ENCODE measurements around the gene PNPLA7. TPM values are rescaled to one million over a fixed set of nuclear protein-coding genes. Genes with fewer than 3 reads are reported as not detected.

PNPLA7 gene
- total RNA-seq, 1 experiment from 2014 or later, result 1.8 TPM

GRCh38 chr9:137580209-137580953, 30.2 kb upstream of the PNPLA7 start:
- no peak overlapping the region for H3K9ac ChIP-seq (ENCODE audit: low read length)
- H3K4me2 ChIP-seq (ENCODE audit: low read length), result no peak overlapping the region
- H3K27ac ChIP-seq (ENCODE audit: low read depth, low read length), result no peak overlapping the region
- intact Hi-C loops (cut with micrococcal nuclease), result no loop called here
- H3K79me2 ChIP-seq (ENCODE audit: insufficient read depth, low read length), result peaks cover 67% of the 10 kb centered on the region
- ChIA-PET POLR2A (no interaction called here), CTCF (interaction anchor here (2.7 kb wide), 1 partner anchor 10 kb away, joined by 11 read pairs; the partner anchor contains the start of gene ZMYND19), RAD21 (ENCODE audit: low non-redundant PET in 1 of 2, low total read pairs in 2 of 2, uncharacterized antibody in 2 of 2, unreplicated experiment in 2 of 2) (no interaction called here)
- TF ChIP-seq ZBTB33 (IDR thresholded peaks at IDR 0.05; ENCODE audit: extremely low read depth, insufficient replicate concordance, low read length) (no peak), ZNF274 (IDR thresholded peaks at IDR 0.05; ENCODE audit: low read depth, low read length) (no peak), ZFX (IDR thresholded peaks at IDR 0.05) (no peak), MAX (IDR thresholded peaks at IDR 0.05) (no peak)
- no peak for ATAC-seq
- no peaks in the 10 kb centered on the region for H4K20me1 ChIP-seq (ENCODE audit: insufficient read depth)
- no peaks in the 10 kb centered on the region for H3K27me3 ChIP-seq (ENCODE audit: insufficient read depth, low read length)
- no peaks in the 10 kb centered on the region for H3K9me2 ChIP-seq (ENCODE audit: insufficient read depth)
- no peak overlapping the region for H3K4me3 ChIP-seq (replicated peaks in 1 of 2; ENCODE audit: low read depth in 1 of 2, low read length in 2 of 2)
- DNase-seq (ENCODE audit: low read depth, low spot score), result no peak
- BruUV-seq (replicated peaks), result no TSS peak
- H3K4me1 ChIP-seq (ENCODE audit: control insufficient read depth in 1 of 2, insufficient read depth in 2 of 2, low read length in 2 of 2), result peaks cover 6 to 15% of the 10 kb centered on the region in 2 experiments; a peak in 3 of 4 replicates
- H3K36me3 ChIP-seq (ENCODE audit: control insufficient read depth in 1 of 2, insufficient read depth in 2 of 2, low read length in 2 of 2), result peaks cover 7 to 45% of the 10 kb centered on the region in 2 experiments
- H3K9me3 ChIP-seq (ENCODE audit: control insufficient read depth in 1 of 2, insufficient read depth in 1 of 2, low read depth in 1 of 2, low read length in 2 of 2), result no peaks in the 10 kb centered on the region
- no peak overlapping the region for H2AFZ ChIP-seq (ENCODE audit: low read depth, low read length, poor library complexity, severe bottlenecking)

GRCh38 chr9:137579259-137579604, 29.0 kb upstream of the PNPLA7 start:
- DNase-seq (ENCODE audit: low read depth, low spot score) (no peak), ATAC-seq (no peak)
- peak overlapping the region; percentile 89 for H3K27ac ChIP-seq (ENCODE audit: low read depth, low read length)
- H4K20me1 ChIP-seq (ENCODE audit: insufficient read depth), result no peaks in the 10 kb centered on the region
- no peaks in the 10 kb centered on the region for H3K27me3 ChIP-seq (ENCODE audit: insufficient read depth, low read length)
- peaks cover 68% of the 10 kb centered on the region for H3K79me2 ChIP-seq (ENCODE audit: insufficient read depth, low read length)
- no peak overlapping the region for H2AFZ ChIP-seq (ENCODE audit: low read depth, low read length, poor library complexity, severe bottlenecking)
- H3K9me3 ChIP-seq (ENCODE audit: control insufficient read depth in 1 of 2, insufficient read depth in 1 of 2, low read depth in 1 of 2, low read length in 2 of 2), result no peaks in the 10 kb centered on the region
- H3K4me3 ChIP-seq (replicated peaks in 1 of 2; ENCODE audit: low read depth in 1 of 2, low read length in 2 of 2), result peak overlapping the region; percentile 61 to 91; a peak in 3 of 4 replicates
- intact Hi-C loops (cut with micrococcal nuclease), result loop anchor here (5.0 kb wide), 1 partner anchor 33 kb away; no protein-coding TSS in a partner anchor
- TF ChIP-seq ZNF274 (IDR thresholded peaks at IDR 0.05; ENCODE audit: low read depth, low read length), result no peak
- no peak for TF ChIP-seq TCF7L2 (IDR thresholded peaks at IDR 0.05; ENCODE audit: borderline replicate concordance, extremely low read depth, insufficient read depth, insufficient read length)
- no peak for TF ChIP-seq SP1 (IDR thresholded peaks at IDR 0.05; ENCODE audit: low read depth)
- no peak for TF ChIP-seq ZBTB33 (IDR thresholded peaks at IDR 0.05; ENCODE audit: extremely low read depth, insufficient replicate concordance, low read length)
- TF ChIP-seq CEBPB (IDR thresholded peaks at IDR 0.05; ENCODE audit: low read depth), result no peak
- no peak for TF ChIP-seq EGR1 (IDR thresholded peaks at IDR 0.05; ENCODE audit: low read depth)
- no peak for TF ChIP-seq POLR2AphosphoS5 (IDR thresholded peaks at IDR 0.05; ENCODE audit: low read depth, low read length)
- no peak for TF ChIP-seq POLR2A (IDR thresholded peaks at IDR 0.05; ENCODE audit: borderline replicate concordance, extremely low read depth, insufficient read depth, insufficient read length)
- TF ChIP-seq FOSL1 (IDR thresholded peaks at IDR 0.05; ENCODE audit: low read depth), result no peak
- no peak for TF ChIP-seq MAX (IDR thresholded peaks at IDR 0.05)
- TF ChIP-seq ZFX (IDR thresholded peaks at IDR 0.05), result no peak
- TF ChIP-seq RAD21 (IDR thresholded peaks at IDR 0.05; ENCODE audit: low read depth), result no peak
- TSS peak; percentile 32 for BruUV-seq (replicated peaks)
- no peaks in the 10 kb centered on the region for H3K9me2 ChIP-seq (ENCODE audit: insufficient read depth)
- ChIA-PET RAD21 (ENCODE audit: low non-redundant PET in 1 of 2, low total read pairs in 2 of 2, uncharacterized antibody in 2 of 2, unreplicated experiment in 2 of 2) (no interaction called here), CTCF (interaction anchor here (0.7 to 2.7 kb wide), 3 partner anchors 11 to 138 kb away, joined by 3 to 11 read pairs (median 3); partner anchors contain the start of gene ZMYND19), POLR2A (no interaction called here)
- H3K4me1 ChIP-seq (ENCODE audit: control insufficient read depth in 1 of 2, insufficient read depth in 2 of 2, low read length in 2 of 2), result peaks cover 6 to 15% of the 10 kb centered on the region in 2 experiments; a peak in 3 of 4 replicates
- H3K9ac ChIP-seq (ENCODE audit: low read length), result peak overlapping the region; percentile 89; the same call in 1 of the 2 replicates
- H3K4me2 ChIP-seq (ENCODE audit: low read length), result peak overlapping the region; percentile 93
- H3K36me3 ChIP-seq (ENCODE audit: control insufficient read depth in 1 of 2, insufficient read depth in 2 of 2, low read length in 2 of 2), result peaks cover 11 to 50% of the 10 kb centered on the region in 2 experiments; a peak in 3 of 4 replicates
